ENCODE results near the gene PCYOX1L.

PCYOX1L gene

GRCh38 chr5:149400304-149400703 lies 42.5 kb downstream of the PCYOX1L start:
- Histone ChIP-seq H2BK5ac (ENCODE audit: low read depth, low read length, poor library complexity) (no peak overlapping the region), H3K79me1 (ENCODE audit: low read length) (peaks cover 10% of the 10 kb centered on the region), H3K4ac (ENCODE audit: low read depth, low read length) (no peak overlapping the region), H3K9ac (ENCODE audit: low read length) (no peak overlapping the region), H3K79me2 (ENCODE audit: control insufficient read depth, insufficient read depth, low read length, poor library complexity) (no peaks in the 10 kb centered on the region), H2BK120ac (ENCODE audit: insufficient read depth, low read length, poor library complexity) (no peak overlapping the region), H3K4me3 (ENCODE audit: low read depth, low read length) (no peak overlapping the region), H4K91ac (ENCODE audit: low read depth, low read length) (no peak overlapping the region), H3K18ac (ENCODE audit: low read length) (no peak overlapping the region), H2BK12ac (ENCODE audit: low read length) (no peak overlapping the region), H2AFZ (ENCODE audit: insufficient read depth, low read length, poor library complexity) (no peak overlapping the region), H3K36me3 (ENCODE audit: control insufficient read depth in 1 of 2, insufficient read depth in 2 of 2, low read length in 2 of 2) (no peaks in the 10 kb centered on the region), H3K27ac (ENCODE audit: low read depth, low read length) (no peak overlapping the region), H3K14ac (ENCODE audit: low read length) (no peak overlapping the region), H3K23ac (ENCODE audit: low read length) (no peak overlapping the region), H4K12ac (ENCODE audit: low read depth, low read length) (no peak overlapping the region), H2AK5ac (ENCODE audit: low read length) (no peak overlapping the region), H4K8ac (ENCODE audit: low read depth, low read length) (no peak overlapping the region), H3K4me2 (ENCODE audit: low read length) (peak overlapping the region; percentile 22), H3K4me1 (ENCODE audit: control insufficient read depth in 1 of 2, insufficient read depth in 2 of 2, low read length in 2 of 2) (peaks cover 17 to 27% of the 10 kb centered on the region in 2 experiments), H3K9me3 (ENCODE audit: insufficient read depth, low read depth, low read length) (no peaks in the 10 kb centered on the region), H3K27me3 (ENCODE audit: insufficient read depth, low read length) (no peaks in the 10 kb centered on the region)
- WGBS (ENCODE audit: extremely low coverage, insufficient coverage, insufficient read length) = no CpG with 5 or more reads among the region's 6 CpGs
- DNase-seq = peak in 1 of 2 donors; percentile 21

- no peak for DNase-seq
- Histone ChIP-seq H2AFZ (ENCODE audit: insufficient read depth, low read length, poor library complexity) (no peak overlapping the region), H3K4ac (ENCODE audit: low read depth, low read length) (no peak overlapping the region), H2AK5ac (ENCODE audit: low read length) (no peak overlapping the region), H4K12ac (ENCODE audit: low read depth, low read length) (no peak overlapping the region), H3K23ac (ENCODE audit: low read length) (no peak overlapping the region), H3K79me1 (ENCODE audit: low read length) (peaks cover 14% of the 10 kb centered on the region), H2BK5ac (ENCODE audit: low read depth, low read length, poor library complexity) (no peak overlapping the region), H3K14ac (ENCODE audit: low read length) (no peak overlapping the region), H2BK12ac (ENCODE audit: low read length) (no peak overlapping the region), H4K8ac (ENCODE audit: low read depth, low read length) (no peak overlapping the region), H3K36me3 (ENCODE audit: control insufficient read depth in 1 of 2, insufficient read depth in 2 of 2, low read length in 2 of 2) (no peaks in the 10 kb centered on the region), H3K4me1 (ENCODE audit: control insufficient read depth in 1 of 2, insufficient read depth in 2 of 2, low read length in 2 of 2) (peaks cover 20 to 33% of the 10 kb centered on the region in 2 experiments), H3K4me3 (ENCODE audit: low read depth, low read length) (no peak overlapping the region), H3K18ac (ENCODE audit: low read length) (no peak overlapping the region), H3K4me2 (ENCODE audit: low read length) (no peak overlapping the region), H3K79me2 (ENCODE audit: control insufficient read depth, insufficient read depth, low read length, poor library complexity) (no peaks in the 10 kb centered on the region), H3K9me3 (ENCODE audit: insufficient read depth, low read depth, low read length) (no peaks in the 10 kb centered on the region), H3K27me3 (ENCODE audit: insufficient read depth, low read length) (no peaks in the 10 kb centered on the region), H3K9ac (ENCODE audit: low read length) (no peak overlapping the region), H3K27ac (ENCODE audit: low read depth, low read length) (no peak overlapping the region), H4K91ac (ENCODE audit: low read depth, low read length) (no peak overlapping the region), H2BK120ac (ENCODE audit: insufficient read depth, low read length, poor library complexity) (no peak overlapping the region)
- no CpG with 5 or more reads among the region's 2 CpGs for WGBS (ENCODE audit: extremely low coverage, insufficient coverage, insufficient read length)
These were observed 43.2 kb downstream of the PCYOX1L start for GRCh38 chr5:149401051-149401450.

GRCh38 chr5:149402291-149402690 lies 44.4 kb downstream of the PCYOX1L start:
- Histone ChIP-seq H2AFZ (ENCODE audit: insufficient read depth, low read length, poor library complexity) (no peak overlapping the region), H3K18ac (ENCODE audit: low read length) (no peak overlapping the region), H3K4me2 (ENCODE audit: low read length) (no peak overlapping the region), H3K14ac (ENCODE audit: low read length) (no peak overlapping the region), H3K4me3 (ENCODE audit: low read depth, low read length) (no peak overlapping the region), H3K79me2 (ENCODE audit: control insufficient read depth, insufficient read depth, low read length, poor library complexity) (no peaks in the 10 kb centered on the region), H4K8ac (ENCODE audit: low read depth, low read length) (no peak overlapping the region), H3K4me1 (ENCODE audit: control insufficient read depth in 1 of 2, insufficient read depth in 2 of 2, low read length in 2 of 2) (peaks cover 22 to 41% of the 10 kb centered on the region in 2 experiments), H3K9ac (ENCODE audit: low read length) (no peak overlapping the region), H4K91ac (ENCODE audit: low read depth, low read length) (no peak overlapping the region), H2BK5ac (ENCODE audit: low read depth, low read length, poor library complexity) (no peak overlapping the region), H3K4ac (ENCODE audit: low read depth, low read length) (no peak overlapping the region), H3K23ac (ENCODE audit: low read length) (no peak overlapping the region), H3K36me3 (ENCODE audit: control insufficient read depth in 1 of 2, insufficient read depth in 2 of 2, low read length in 2 of 2) (no peaks in the 10 kb centered on the region), H3K79me1 (ENCODE audit: low read length) (peaks cover 15% of the 10 kb centered on the region), H4K12ac (ENCODE audit: low read depth, low read length) (no peak overlapping the region), H3K27me3 (ENCODE audit: insufficient read depth, low read length) (no peaks in the 10 kb centered on the region), H2BK12ac (ENCODE audit: low read length) (no peak overlapping the region), H3K9me3 (ENCODE audit: insufficient read depth, low read depth, low read length) (no peaks in the 10 kb centered on the region), H2BK120ac (ENCODE audit: insufficient read depth, low read length, poor library complexity) (no peak overlapping the region), H2AK5ac (ENCODE audit: low read length) (no peak overlapping the region), H3K27ac (ENCODE audit: low read depth, low read length) (no peak overlapping the region)
- no CpG with 5 or more reads among the region's 3 CpGs for WGBS (ENCODE audit: extremely low coverage, insufficient coverage, insufficient read length)
- peak in 1 of 2 donors; percentile 11 for DNase-seq

GRCh38 chr5:149403923-149404745 lies 46.3 kb downstream of the PCYOX1L start:
- peak overlapping the region; percentile 8 for H2BK12ac ChIP-seq (ENCODE audit: low read length)
- whole genome bisulfite sequencing (ENCODE audit: extremely low coverage, insufficient coverage, insufficient read length) = no CpG with 5 or more reads among the region's 15 CpGs
- H3K36me3 ChIP-seq (ENCODE audit: control insufficient read depth in 1 of 2, insufficient read depth in 2 of 2, low read length in 2 of 2) = no peaks in the 10 kb centered on the region
- no peaks in the 10 kb centered on the region for H3K9me3 ChIP-seq (ENCODE audit: insufficient read depth, low read depth, low read length)
- no peak overlapping the region for H2BK120ac ChIP-seq (ENCODE audit: insufficient read depth, low read length, poor library complexity)
- H3K4me2 ChIP-seq (ENCODE audit: low read length) = no peak overlapping the region
- H2BK5ac ChIP-seq (ENCODE audit: low read depth, low read length, poor library complexity) = no peak overlapping the region
- H2AK5ac ChIP-seq (ENCODE audit: low read length) = no peak overlapping the region
- no peak overlapping the region for H4K12ac ChIP-seq (ENCODE audit: low read depth, low read length)
- H3K4me3 ChIP-seq (ENCODE audit: low read depth, low read length) = no peak overlapping the region
- H3K18ac ChIP-seq (ENCODE audit: low read length) = no peak overlapping the region
- no peak overlapping the region for H3K9ac ChIP-seq (ENCODE audit: low read length)
- no peak overlapping the region for H3K4ac ChIP-seq (ENCODE audit: low read depth, low read length)
- no peak overlapping the region for H4K91ac ChIP-seq (ENCODE audit: low read depth, low read length)
- H3K27me3 ChIP-seq (ENCODE audit: insufficient read depth, low read length) = no peaks in the 10 kb centered on the region
- H4K8ac ChIP-seq (ENCODE audit: low read depth, low read length) = no peak overlapping the region
- H3K14ac ChIP-seq (ENCODE audit: low read length) = no peak overlapping the region
- H3K79me1 ChIP-seq (ENCODE audit: low read length) = peaks cover 15% of the 10 kb centered on the region
- H3K27ac ChIP-seq (ENCODE audit: low read depth, low read length) = peak overlapping the region; percentile 30
- H3K23ac ChIP-seq (ENCODE audit: low read length) = no peak overlapping the region
- H3K79me2 ChIP-seq (ENCODE audit: control insufficient read depth, insufficient read depth, low read length, poor library complexity) = no peaks in the 10 kb centered on the region
- peaks cover 22 to 43% of the 10 kb centered on the region in 2 experiments for H3K4me1 ChIP-seq (ENCODE audit: control insufficient read depth in 1 of 2, insufficient read depth in 2 of 2, low read length in 2 of 2)
- DNase-seq = peak; percentile 87 to 91
- H2AFZ ChIP-seq (ENCODE audit: insufficient read depth, low read length, poor library complexity) = no peak overlapping the region
